RKO (cell line): ENCODE data around the gene KSR1.
"Not testable (repeated sequence)": the region's sequence is repeated elsewhere in the genome, so short reads cannot be mapped to it uniquely, and the experiment has no call there.

Experiments used
- DNase-seq: peaks from one replicate; pipeline ENCODE4 v3.0.0-alpha.2; 2016; ENCODE audit warnings: low spot score

KSR1 gene

GRCh38 chr17:27633312-27634025, 177.2 kb downstream of the KSR1 start:
- DNase-seq: no peak

- DNase-seq: no peak
Observed at GRCh38 chr17:27634026-27634335, 177.7 kb downstream of the KSR1 start.

GRCh38 chr17:27634776-27635175, 178.5 kb downstream of the KSR1 start:
- no peak for DNase-seq

GRCh38 chr17:27635275-27635823, 179.1 kb downstream of the KSR1 start:
- no peak for DNase-seq

- not testable (repeated sequence) for DNase-seq
Observed at GRCh38 chr17:27636005-27636520, 179.8 kb downstream of the KSR1 start.

- DNase-seq: not testable (repeated sequence)
Observed at GRCh38 chr17:27637818-27638217, 181.6 kb downstream of the KSR1 start.

GRCh38 chr17:27638415-27638914, 182.2 kb downstream of the KSR1 start:
- not testable (repeated sequence) for DNase-seq

- DNase-seq: no peak
Observed at GRCh38 chr17:27640790-27641189, 184.5 kb downstream of the KSR1 start.

GRCh38 chr17:27644586-27644985, 188.3 kb downstream of the KSR1 start:
- DNase-seq: no peak

- DNase-seq: not testable (repeated sequence)
Observed at GRCh38 chr17:27645621-27646020, 189.4 kb downstream of the KSR1 start.

- no peak for DNase-seq
Observed at GRCh38 chr17:27646232-27646631, 190.0 kb downstream of the KSR1 start.

- DNase-seq: no peak
Observed at GRCh38 chr17:27647765-27648164, 191.5 kb downstream of the KSR1 start.

GRCh38 chr17:27649111-27649571, 192.9 kb downstream of the KSR1 start:
- DNase-seq: not testable (repeated sequence)

GRCh38 chr17:27649929-27650328, 193.7 kb downstream of the KSR1 start:
- DNase-seq: no peak

GRCh38 chr17:27650836-27651235, 194.6 kb downstream of the KSR1 start:
- DNase-seq: no peak

- peak; percentile 5 for DNase-seq
Observed at GRCh38 chr17:27651411-27652345, 195.4 kb downstream of the KSR1 start.

- DNase-seq: not testable (repeated sequence)
Observed at GRCh38 chr17:27653449-27653971, 197.3 kb downstream of the KSR1 start.

GRCh38 chr17:27654136-27654535, 197.9 kb downstream of the KSR1 start:
- DNase-seq: no peak

- peak; percentile 85 for DNase-seq
Observed at GRCh38 chr17:27654654-27655524, 198.6 kb downstream of the KSR1 start.

GRCh38 chr17:27655525-27656111, 199.4 kb downstream of the KSR1 start:
- DNase-seq: not testable (repeated sequence)

- not testable (repeated sequence) for DNase-seq
Observed at GRCh38 chr17:27656620-27657019, 200.4 kb downstream of the KSR1 start.
